K562 (cell line): Measurements from ENCODE around the gene HSPB7. TPM values are rescaled to one million over a fixed set of nuclear protein-coding genes. Genes with fewer than 3 reads are reported as not detected.

Experiments used
- ARID3B ChIP-seq: fragments of 250-450 bp; sonication (Bioruptor Pico); IDR thresholded peaks from 2 replicates; pipeline ENCODE4 v1.4.0; 2020; ENCODE audit warnings: borderline replicate concordance
- ATF7 ChIP-seq: fragments of 450-650 bp; IDR thresholded peaks from 2 replicates; pipeline ENCODE4 v1.7.1; 2014; ENCODE audit warnings: mild to moderate bottlenecking, moderate library complexity
- CTBP1 ChIP-seq: fragments of 450-650 bp; IDR thresholded peaks from 2 replicates; pipeline ENCODE4 v1.6.1; 2016; ENCODE audit warnings: borderline replicate concordance
- KDM4B ChIP-seq, 2 experiments: fragments of 450-650 bp in 1 of 2; sonication (generic) in 1 of 2; IDR thresholded peaks; 2 replicates each; pipeline ENCODE4 v1.6.1; 2016 to 2017; ENCODE audit warnings: borderline replicate concordance in 2 of 2, antibody characterized with exemption in 1 of 2, low read depth in 1 of 2, mild to moderate bottlenecking in 1 of 2
- KLF6 ChIP-seq: fragments of 250-450 bp; sonication (Bioruptor Pico); IDR thresholded peaks from 2 replicates; pipeline ENCODE4 v1.4.0; 2020; ENCODE audit warnings: mild to moderate bottlenecking, moderate library complexity, borderline replicate concordance
- PHB ChIP-seq: fragments of 250-450 bp; sonication (Bioruptor Pico); IDR thresholded peaks from 2 replicates; pipeline ENCODE4 v1.5.0; 2021
- PKNOX1 ChIP-seq: fragments of 450-650 bp; IDR thresholded peaks from 2 replicates; pipeline ENCODE4 v1.6.1; 2016
- PRDM10 ChIP-seq: fragments of 450-650 bp; IDR thresholded peaks from 2 replicates; pipeline ENCODE4 v1.6.1; 2018; ENCODE audit not compliant: partially characterized antibody
- SMARCB1 ChIP-seq: IDR thresholded peaks from 2 replicates; pipeline ENCODE4 v1.6.1; 2011; ENCODE audit warnings: improper control_type of control experiment, low read depth; ENCODE audit not compliant: insufficient read length
- SMARCC2 ChIP-seq: fragments of 450-650 bp; IDR thresholded peaks from 2 replicates; pipeline ENCODE4 v1.6.1; 2017; ENCODE audit warnings: antibody characterized with exemption, moderate library complexity, mild to moderate bottlenecking, low read depth
- SOX6 ChIP-seq: fragments of 450-650 bp; IDR thresholded peaks from 2 replicates; pipeline ENCODE4 v1.6.1; 2014; ENCODE audit warnings: mild to moderate bottlenecking
- TCF3 ChIP-seq: sonication (generic); formaldehyde crosslinking; IDR thresholded peaks from 2 replicates; pipeline ENCODE4 v1.4.0; 2020; ENCODE audit warnings: mild to moderate bottlenecking, missing genetic modification reagents
- ZBTB7A ChIP-seq: IDR thresholded peaks from 2 replicates; pipeline ENCODE4 v1.6.1; 2011; ENCODE audit warnings: low read depth, mild to moderate bottlenecking, low read length, moderate library complexity, borderline replicate concordance; ENCODE audit not compliant: control insufficient read depth
- ZEB2 ChIP-seq: fragments of 450-650 bp; IDR thresholded peaks from 2 replicates; pipeline ENCODE4 v1.6.1; 2016
- ZNF197 ChIP-seq: fragments of 200-800 bp; sonication (Bioruptor generic); IDR thresholded peaks from 2 replicates; pipeline ENCODE4 v1.6.1; 2016; ENCODE audit warnings: low read depth, missing genetic modification characterization, missing compliant biosample characterization
- ZNF24 ChIP-seq: fragments of 450-650 bp; IDR thresholded peaks from 2 replicates; pipeline ENCODE4 v1.6.1; 2016
- ZNF57 ChIP-seq: fragments of 450-650 bp; formaldehyde crosslinking; IDR thresholded peaks from 2 replicates; pipeline ENCODE4 v1.4.0; 2020; ENCODE audit warnings: mild to moderate bottlenecking, moderate library complexity
- ZNF592 ChIP-seq: fragments of 450-650 bp; IDR thresholded peaks from 2 replicates; pipeline ENCODE4 v1.6.1; 2017; ENCODE audit warnings: antibody characterized with exemption, mild to moderate bottlenecking
- polyA plus RNA-seq, 8 experiments: library from polyadenylated mRNA; depleted of rRNA in 4 of 8; stranded (reverse) in 5 of 8; unstranded in 3 of 8; fragments of >200 nt; fragmentation: Nextera tagmentation in 2 of 8; fragmentation: Illumina TruSeq in 1 of 8; extraction: Ambion mirVana in 2 of 8; extraction: Trizol in 1 of 8; gene quantifications; 2 replicates each; pipeline versions ENCODE4 v1.2.1 to v1.2.3, GENCODE V29; 2011 to 2014; ENCODE audit warnings: inconsistent platforms in 1 of 8, missing spikeins in 1 of 8
- total RNA-seq, 7 experiments: library from RNA; depleted of rRNA in 6 of 7; stranded (reverse); fragments of >200 nt in 6 of 7; fragmentation: Illumina TruSeq in 2 of 7; extraction: Trizol in 2 of 7; gene quantifications; 2 replicates each; pipeline versions ENCODE4 v1.2.1 to v1.2.3, GENCODE V29; 2011 to 2021; ENCODE audit warnings: low replicate concordance in 1 of 7

The HSPB7 gene
- total and polyA plus RNA-seq, 9 of the 15 experiments (the other 6 are each of a cell fraction or from before 2014, with no cell fraction given) = 0.05 to 0.19 (median 0.07) TPM; not detected in 6

- TF ChIP-seq PRDM10 (peak; percentile 98), ZEB2 (peak; percentile 66; the same call in 1 of the 2 replicates), KDM4B (IDR thresholded peaks at IDR 0.05; ENCODE audit: borderline replicate concordance in 2 of 2, low read depth in 1 of 2) (peak in 1 of 2 experiments; percentile 64; a peak in 1 of 4 replicates), ZBTB7A (peak; percentile 47), ZNF592 (0 out of 2 replicates have a peak, but pooled peaks have one; percentile 17), ARID3B (no peak), PKNOX1 (peak; percentile 83), ZNF197 (CRISPR knock-in tag) (no peak), KLF6 (CRISPR knock-in tag) (peak; percentile 42; the same call in 1 of the 2 replicates), SMARCB1 (no peak), SMARCC2 (no peak), ZNF57 (no peak), ZNF24 (no peak), CTBP1 (peak; percentile 48; the same call in 1 of the 2 replicates), TCF3 (CRISPR knock-in tag) (0 out of 2 replicates have a peak, but pooled peaks have one; percentile 4), SOX6 (peak; percentile 21; the same call in 1 of the 2 replicates), PHB (no peak), ATF7 (peak; percentile 94)
These were observed 30.8 kb upstream of the HSPB7 start (continued) for GRCh38 chr1:16048573-16049189.
